ENCODE data around the gene INAFM2.

- TF ChIP-seq, protein P1, sequence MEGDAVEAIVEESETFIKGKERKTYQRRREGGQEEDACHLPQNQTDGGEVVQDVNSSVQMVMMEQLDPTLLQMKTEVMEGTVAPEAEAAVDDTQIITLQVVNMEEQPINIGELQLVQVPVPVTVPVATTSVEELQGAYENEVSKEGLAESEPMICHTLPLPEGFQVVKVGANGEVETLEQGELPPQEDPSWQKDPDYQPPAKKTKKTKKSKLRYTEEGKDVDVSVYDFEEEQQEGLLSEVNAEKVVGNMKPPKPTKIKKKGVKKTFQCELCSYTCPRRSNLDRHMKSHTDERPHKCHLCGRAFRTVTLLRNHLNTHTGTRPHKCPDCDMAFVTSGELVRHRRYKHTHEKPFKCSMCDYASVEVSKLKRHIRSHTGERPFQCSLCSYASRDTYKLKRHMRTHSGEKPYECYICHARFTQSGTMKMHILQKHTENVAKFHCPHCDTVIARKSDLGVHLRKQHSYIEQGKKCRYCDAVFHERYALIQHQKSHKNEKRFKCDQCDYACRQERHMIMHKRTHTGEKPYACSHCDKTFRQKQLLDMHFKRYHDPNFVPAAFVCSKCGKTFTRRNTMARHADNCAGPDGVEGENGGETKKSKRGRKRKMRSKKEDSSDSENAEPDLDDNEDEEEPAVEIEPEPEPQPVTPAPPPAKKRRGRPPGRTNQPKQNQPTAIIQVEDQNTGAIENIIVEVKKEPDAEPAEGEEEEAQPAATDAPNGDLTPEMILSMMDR (IDR thresholded peaks at IDR 0.05; ENCODE audit: low read length), result no peak
- TF ChIP-seq EZH2phosphoT487 (IDR thresholded peaks at IDR 0.05; ENCODE audit: low read length) (no peak), EZH2 (optimal IDR thresholded peaks at IDR 0.05; ENCODE audit: low read depth, low read length) (no peak)
Measured at GRCh38 chr15:40329804-40330203, 6.3 kb downstream of the INAFM2 start.
